Ramos (cell line): Measurements from ENCODE around the gene PARD3B.

ENCODE experiments used
- in situ Hi-C: fragments of 300-500 bp; cut with MboI; formaldehyde crosslinking; loops from one replicate; pipeline ENCODE4 v1.14.3; 2022; ENCODE audit warnings: low sequenced_read_pairs; ENCODE audit not compliant: unreplicated experiment

Gene PARD3B

DNA sequence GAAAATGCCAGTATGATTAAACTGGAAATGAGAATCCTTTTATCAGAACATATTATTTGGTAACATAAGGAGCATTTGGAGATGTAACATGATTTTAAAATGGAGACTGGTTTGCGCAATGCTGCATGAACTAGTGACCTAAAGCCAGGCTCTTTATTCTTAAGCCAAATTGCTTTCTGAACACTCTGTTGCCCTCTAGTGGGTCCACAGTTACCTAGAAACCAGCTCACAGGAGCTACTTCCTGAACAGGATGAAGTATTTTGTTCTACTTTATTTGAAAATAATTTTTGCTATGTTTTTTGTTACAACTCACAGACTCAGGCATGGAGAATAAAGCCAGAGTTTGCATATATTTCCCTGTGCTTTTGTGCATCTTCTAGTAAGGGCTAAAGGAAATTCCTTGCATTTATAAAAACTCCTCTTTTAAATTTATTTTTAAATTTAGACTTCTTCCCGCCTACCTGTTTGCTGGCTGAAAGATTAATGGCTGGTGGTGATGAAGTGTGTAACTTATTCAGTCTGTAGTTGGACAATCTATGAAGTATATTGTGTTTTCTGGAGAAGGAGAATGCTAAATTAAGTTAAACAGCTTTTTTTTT lies 146.7 kb downstream of the PARD3B start:
- in situ Hi-C loops = no loop called here

DNA sequence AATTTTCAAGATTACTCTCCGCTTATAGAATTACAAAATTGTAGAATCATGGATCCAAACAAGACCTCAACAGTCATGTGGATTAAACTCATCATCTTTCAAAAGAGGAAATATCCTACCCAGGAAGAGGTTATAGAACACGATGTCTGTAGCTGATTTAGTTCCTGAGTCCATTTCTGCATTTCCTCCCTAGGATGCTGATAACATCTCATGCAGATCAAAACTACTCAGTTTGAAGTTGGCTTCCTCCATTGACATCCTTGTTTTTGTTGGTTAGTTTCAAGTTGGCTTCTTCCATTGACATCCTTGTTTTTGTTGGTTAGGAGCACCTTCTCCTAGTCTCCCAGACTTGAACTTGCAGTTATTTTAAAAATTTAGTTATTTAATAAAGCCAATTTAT lies 147.5 kb downstream of the PARD3B start:
- in situ Hi-C loops = no loop called here

DNA sequence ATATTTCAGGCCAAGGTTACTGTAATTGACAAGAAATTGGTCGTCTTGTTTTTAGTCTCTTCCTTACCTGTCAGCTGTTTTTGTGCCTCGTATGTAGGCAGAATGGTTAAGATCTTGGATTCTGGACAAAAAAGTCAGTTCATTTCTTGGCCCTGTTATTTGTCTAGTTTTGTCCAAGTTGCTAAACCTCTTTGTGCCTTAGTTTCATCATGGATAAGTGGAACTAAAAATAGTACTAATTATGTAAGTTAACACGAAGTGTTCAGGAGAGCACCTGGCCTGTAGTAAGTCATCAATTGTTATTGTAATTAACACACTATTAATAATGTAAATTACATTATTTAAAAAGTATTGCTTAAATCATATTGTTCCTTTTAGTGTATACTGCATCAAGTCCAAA lies 148.0 kb downstream of the PARD3B start:
- in situ Hi-C loops = no loop called here

DNA sequence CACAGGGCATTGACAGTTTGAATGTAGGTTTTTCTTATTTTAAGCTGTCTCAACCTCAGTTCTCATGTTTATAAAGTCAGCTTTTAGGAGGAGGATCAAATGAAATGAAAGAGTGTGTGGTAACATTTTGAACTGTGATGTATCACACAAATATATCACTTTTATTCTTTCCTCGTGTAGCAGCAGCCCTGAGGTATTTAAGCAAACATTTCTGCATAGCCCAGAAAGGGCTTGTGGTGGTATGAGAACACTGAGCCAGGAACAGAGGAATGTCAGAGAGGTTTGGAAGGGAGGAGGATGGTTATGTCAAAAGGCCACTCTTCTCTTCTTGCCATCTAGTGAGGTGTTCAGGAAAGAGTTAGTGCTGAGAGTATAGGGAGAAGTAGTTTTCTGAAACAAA lies 150.2 kb downstream of the PARD3B start:
- in situ Hi-C loops = no loop called here

DNA sequence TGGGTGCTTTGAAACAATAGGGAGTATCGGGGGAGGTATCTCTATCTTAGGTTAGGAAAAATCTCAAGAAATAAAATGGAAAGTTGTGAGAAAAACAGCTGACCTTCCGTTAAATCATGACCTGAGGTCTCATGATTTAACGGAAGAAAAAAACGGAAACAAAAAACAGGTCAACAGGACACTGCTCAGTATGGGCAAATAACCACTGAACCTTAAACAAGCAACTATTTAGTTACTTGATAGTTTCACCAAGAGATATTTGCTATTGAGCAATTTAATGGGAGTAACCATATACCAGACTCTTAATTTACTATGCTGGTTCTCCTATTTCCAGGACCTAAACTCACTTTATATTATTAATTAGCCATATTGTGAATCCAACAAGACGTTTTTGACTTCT lies 150.8 kb downstream of the PARD3B start:
- in situ Hi-C loops = no loop called here

DNA sequence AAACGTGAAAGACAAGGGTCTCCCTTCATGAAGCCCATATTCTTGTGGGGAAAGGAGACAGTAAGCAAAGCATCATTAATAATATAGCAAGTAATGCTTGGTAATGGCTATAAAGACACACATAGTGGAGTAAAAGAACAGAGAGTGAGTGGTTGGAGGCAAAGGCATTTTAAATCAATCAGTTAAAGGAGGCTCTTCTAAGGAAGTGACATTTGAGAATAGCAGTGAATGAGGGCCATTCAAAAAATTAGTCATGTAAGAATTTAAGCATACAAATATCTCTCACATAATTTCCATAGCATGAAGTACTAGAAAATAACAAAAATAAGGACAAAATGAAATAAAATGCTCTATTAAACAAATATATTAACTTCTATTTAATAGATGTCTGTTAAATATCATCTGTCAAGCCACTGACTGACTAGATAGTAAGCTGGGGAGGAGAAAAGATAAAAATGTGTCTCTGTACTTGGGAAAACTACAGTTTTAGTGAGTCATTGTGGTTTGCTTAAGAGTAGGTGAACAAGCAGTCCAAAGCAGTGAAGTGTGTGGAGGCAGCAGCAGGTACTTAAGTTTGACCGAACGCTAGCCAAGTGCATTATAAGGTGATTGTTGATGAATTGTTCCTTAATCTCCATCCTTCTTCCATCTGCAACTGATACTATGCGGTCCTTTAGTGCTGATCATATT lies 160.1 kb downstream of the PARD3B start:
- in situ Hi-C loops = no loop called here

DNA sequence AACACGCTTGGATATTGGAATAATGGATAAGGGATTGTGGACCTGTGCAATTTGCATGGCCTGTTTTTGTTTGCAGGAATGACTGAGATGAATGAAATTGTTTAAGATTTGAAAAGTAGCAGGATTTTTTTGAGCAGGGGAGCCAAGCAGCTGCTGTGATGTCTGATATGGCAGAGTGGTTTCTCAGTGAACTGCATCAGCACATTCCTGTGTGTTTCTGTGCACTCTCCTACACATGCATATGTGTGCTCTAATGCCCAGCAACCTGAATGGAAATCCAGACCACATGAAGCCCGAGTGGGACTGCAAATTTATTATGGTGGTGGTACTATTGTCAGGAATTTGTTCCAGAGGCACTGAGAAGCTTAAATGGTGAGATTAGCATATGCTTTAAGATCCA lies 161.7 kb downstream of the PARD3B start:
- in situ Hi-C loops = no loop called here

DNA sequence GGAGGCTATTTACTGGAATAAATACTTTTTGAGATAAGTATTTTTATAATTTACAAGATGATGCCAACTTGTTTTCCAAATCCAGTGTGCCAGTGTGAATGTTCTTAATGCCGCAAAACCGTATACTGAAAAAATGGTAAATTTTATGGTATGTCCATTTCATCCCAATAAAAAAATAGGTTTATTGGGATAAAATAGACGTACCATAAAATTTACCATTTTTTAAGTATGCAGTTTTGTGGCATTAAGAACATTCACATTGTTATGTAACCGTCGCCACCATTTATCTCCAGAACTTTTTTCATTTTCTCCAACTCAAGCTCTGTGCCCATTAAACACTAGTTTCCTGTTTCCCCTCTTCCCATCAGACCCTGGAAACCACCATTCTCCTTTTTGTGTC lies 167.9 kb downstream of the PARD3B start:
- in situ Hi-C loops = no loop called here

DNA sequence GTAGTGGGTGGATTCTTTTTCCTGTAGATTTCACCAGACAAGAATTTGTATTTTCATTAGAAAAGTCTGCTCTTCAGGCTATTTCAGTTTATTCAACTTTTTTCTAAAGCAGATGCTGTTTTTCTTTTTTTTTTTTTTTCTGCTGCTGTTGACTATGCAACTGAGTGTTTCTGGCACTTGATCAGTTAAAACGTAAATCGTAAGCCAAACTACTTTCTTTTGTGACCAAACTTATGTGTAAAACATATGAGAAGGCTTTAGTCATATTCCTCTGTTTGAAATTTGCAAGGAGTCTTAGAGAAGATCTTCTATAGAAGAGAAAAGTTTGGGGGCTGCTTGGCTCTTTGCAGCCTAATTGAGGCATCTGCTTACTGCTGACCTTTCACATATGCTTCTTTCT lies 170.1 kb downstream of the PARD3B start:
- in situ Hi-C loops = no loop called here

DNA sequence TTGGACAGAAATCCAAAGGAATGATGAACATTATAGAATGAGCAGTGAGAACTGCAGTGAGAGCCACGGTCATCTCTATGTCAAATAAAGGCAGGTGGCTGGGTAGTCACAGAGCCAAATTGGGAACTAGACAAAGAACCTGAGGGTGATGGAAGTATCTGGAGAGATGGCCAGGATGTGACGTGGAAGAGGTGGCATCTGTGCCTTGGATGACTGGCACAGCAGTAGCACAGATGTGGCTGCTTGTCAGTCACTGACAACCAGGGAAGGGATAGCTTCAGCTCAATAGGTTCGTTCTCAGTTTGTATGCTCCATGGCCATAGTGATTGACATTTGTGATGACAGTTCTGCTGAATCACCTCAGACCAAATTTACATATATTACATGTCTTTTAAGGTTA lies 172.3 kb downstream of the PARD3B start:
- in situ Hi-C loops = no loop called here

DNA sequence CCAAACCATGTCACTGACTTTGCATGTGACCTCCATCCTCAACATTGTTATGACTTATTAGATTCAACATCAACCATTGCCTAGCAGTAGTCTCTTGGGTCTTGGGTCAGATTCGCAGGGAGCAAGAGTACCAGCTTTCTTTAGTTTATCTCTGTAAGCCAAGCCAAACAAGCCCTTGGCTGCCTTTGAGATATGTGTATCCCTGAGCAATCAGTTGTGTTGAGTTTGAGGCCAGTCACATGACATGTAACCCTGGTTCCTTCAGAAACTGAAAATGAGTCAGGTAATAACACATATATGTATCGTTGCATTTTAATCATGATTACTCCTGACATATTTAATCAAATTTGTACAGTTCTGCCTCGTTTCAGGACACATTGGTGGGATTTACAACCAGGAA lies 173.3 kb downstream of the PARD3B start:
- in situ Hi-C loops = no loop called here

DNA sequence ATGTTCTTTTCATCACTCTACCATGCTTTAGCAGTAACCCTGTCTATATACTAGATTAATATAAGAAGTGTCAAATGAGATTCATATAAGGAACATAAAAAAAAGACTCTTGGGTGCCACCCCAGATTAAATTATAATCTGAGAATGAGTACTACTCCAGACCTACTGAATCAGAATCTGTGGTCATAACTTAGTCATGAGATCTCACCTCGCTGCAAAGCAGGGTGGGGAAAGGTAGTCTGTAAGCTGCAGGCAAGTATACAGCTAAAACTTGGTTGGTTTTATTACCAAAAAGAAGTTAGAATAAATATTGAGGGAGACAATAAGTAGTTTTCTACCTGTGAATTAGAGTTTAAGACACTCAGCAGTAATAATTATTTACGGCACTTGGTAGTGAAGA lies 175.6 kb downstream of the PARD3B start:
- in situ Hi-C loops = no loop called here

DNA sequence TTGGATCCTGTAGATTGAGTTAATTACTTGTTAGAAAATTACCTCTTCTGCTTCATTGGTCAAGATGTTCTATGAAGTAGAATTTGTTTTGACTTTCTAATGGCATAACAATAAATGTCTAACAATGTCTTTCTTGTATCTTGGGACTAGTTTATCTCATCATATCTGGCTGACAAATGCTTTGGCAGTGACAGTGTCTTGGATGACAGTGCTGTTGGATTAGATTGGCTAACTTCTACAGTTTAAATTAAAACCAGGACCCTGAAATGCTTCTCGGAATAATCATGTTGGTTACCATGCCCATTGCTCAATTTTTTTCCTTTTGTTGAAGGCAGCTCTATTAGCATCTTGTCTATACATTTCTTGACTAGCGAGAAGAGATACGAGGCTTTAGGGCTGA lies 176.9 kb downstream of the PARD3B start:
- in situ Hi-C loops = no loop called here

DNA sequence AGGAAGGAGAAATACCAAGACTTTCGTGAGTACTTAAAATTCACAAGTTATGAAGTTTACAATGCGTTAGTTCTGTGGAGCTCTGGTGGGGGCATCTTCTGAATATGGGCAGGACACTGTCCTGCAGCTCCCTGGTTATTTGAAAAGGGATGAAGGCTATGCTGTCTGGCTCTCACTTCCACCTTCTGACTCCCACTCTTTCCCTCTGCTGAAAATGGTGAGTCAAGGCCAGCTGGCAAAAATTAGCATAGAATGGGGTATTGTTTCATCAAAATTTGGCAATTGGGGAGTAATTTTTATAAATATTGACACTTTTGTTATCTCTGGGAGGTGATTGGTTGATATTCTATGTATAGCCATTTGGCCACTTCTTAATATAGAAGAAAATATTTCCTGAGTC lies 177.4 kb downstream of the PARD3B start:
- in situ Hi-C loops = no loop called here

DNA sequence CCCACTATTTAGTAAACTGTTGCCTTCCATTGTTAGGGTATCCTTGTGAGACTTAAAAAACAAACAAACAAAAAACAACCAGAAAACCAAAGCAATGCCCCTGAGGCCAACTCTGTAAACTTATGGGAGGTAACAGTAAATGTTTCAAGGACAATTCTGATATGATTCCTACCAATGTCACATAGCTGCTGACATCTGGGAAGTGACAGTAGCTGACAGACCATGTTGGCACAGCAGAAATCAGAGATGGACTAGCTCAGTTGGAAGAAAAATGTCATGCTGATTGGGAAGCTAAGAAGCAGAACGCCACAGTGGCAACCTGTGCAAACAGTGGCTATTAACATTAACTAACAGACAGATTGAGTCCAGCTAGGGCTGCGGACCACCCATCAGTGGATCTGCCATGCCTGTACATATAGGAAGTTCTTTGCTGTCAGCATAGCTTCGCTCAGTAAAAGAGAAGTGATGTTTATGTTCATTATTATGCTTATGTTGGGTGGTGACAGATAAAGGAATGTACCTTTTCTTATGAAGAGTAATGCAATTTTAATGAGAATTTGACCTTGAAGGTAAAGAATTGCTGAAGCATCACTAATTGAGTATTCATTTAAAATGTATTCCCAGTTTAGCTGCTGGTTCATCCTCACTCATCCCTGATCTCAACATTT lies 180.6 kb downstream of the PARD3B start:
- in situ Hi-C loops = no loop called here

DNA sequence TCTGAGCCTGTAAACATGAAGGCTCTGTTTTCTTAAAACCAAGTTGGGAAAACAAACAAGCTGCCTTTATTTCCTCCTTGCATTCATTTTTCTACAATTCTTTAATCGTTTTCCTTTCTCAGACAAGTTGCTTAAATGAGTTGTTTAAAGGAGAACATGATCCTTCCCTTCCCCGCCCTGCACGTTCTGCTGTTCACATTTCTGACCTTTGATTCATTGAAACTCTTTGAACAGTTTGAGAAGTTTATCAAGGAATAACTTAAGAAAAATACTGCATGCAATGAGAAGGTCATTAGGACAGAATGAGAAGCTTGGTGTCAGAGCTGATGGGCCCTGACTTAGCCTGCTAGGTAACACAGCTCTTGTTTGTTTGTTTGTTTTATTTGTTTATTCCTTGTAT lies 181.6 kb downstream of the PARD3B start:
- in situ Hi-C loops = no loop called here

DNA sequence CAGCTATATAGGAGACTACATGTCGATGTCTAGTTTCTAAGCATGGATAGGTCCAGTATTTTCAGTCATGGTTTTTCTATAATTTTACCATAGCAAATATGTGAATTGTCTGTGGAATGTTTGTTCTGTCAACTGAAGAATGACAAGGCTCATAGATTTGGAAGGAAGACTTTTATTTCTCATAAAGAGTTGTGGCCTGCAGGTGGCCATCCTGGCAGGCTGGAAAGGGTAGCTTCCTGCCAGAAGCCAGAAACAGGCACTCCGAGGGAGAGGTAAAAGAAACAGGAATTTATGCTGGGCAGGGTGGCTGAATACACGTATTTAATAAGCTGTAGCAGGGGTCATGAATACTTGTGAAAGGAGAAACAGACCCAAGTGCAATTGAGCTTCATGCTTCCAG lies 182.1 kb downstream of the PARD3B start:
- in situ Hi-C loops = no loop called here

DNA sequence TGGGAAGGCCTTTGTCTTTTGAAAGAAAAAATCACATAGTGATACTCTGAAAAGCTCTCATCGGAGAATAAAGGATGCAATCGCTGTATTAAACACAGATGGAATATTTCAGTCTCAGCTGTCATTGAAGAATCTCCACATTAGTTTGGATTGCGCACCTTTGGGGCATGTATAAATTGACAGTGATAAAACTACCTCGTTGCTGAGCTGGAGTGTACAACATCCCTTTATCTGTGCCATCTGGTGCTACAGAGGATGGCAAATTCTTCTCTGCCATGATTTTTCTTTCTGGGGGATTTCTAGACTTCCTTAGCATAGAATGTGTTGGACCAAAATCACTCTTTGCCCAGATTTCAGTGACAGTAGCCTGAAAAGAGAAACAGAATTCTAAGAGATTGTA lies 185.3 kb downstream of the PARD3B start:
- in situ Hi-C loops = no loop called here

DNA sequence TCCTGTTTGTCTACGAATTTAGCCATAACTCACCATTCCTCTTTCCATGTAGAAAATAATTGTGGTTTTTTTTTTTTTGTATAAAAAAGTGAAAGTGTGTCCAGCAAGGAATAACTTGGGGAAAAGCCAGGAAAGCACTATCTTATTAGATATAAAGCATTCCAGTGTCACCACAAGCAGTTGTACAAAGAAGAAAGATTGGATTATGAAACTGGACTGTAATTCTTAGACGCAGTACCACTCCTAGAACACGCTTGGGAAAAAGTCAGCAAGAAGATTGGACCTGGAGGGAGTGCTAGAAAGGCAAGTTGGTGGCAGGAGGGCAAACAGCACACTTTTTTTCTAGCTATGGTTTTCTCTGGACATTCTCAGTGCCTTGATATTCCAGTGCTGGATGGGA lies 186.7 kb downstream of the PARD3B start:
- in situ Hi-C loops = no loop called here

DNA sequence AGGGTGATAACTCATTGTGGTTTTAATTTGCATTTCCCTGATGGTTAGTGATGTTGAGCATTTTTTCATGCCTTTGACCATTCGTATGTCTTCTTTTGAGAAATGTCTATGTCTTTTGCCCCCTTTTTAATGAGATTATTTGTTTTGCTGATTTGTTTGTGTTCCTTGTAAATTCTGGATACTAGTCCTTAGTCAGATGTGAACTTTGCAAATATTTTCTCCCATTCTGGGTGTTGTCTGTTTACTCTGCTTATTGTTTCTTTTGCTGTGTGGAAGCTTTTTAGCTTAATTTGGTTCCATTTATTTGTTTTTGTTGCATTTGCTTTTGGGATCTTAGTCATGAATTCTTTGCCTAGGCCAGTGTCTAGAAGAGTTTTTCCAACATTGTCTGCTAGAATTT lies 192.0 kb downstream of the PARD3B start:
- in situ Hi-C loops = no loop called here

DNA sequence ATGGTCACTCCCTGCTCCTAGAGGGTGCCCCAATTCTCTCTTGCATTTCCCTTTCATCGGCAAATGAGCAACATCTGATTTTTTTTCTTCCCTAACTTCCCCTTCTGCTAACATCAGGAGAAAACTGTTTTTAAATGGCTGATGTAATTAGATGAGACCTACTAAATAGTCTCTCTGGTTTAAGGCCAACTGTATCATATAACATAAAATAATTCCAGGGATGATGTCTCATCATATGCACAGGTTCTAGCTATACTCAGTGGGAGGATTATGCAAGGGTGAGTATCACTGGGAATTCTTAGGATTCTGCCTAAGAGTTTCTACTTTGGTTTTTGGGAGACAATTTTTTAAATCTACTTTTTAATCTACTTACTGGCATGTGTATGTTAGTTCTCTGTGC lies 193.4 kb downstream of the PARD3B start:
- in situ Hi-C loops = no loop called here

DNA sequence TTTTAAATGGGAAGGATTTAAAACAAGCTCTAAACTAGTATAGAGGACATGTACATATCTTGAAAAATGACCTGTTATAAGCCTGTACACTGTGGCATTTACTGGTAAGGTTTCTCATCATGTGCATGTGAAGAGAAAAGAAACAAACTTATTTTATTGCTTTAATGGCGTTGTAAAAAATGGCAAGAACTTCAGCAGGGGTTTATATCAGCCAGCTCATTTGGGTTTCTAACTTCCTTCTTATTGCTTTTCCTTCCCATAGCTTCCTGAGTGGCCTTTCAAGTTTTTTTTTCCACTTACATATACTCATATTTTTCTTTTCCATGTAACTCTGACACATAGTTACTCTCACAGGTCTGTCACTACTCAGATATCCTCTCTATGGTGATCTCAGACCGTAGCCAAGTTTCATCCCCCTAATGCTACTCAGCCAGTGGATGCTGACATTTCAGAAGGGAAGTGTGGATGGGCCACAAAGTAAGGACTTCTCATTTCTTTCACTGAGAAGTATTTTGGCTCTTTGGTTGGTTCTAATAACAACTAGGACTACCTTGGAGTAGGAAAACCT lies 198.2 kb downstream of the PARD3B start:
- in situ Hi-C loops = no loop called here
